Peyer's patch (tissue), 4 donors: Measurements from ENCODE around the gene ACADSB. TPM values are rescaled to one million over a fixed set of nuclear protein-coding genes. Genes with fewer than 3 reads are reported as not detected.
A peak's percentile ranks its signal among the peaks of the same experiment; 100 is the strongest.

ENCODE experiments used
- DNase-seq, 3 donors: peaks; one replicate each; pipeline ENCODE4 v3.0.0-alpha.2; 2017 to 2019
- H3K27ac ChIP-seq, 4 donors: fragments of 200-600 bp; sonication (generic); one replicate each; pipeline ENCODE4 v1.5.1; 2016 to 2019
- H3K27me3 ChIP-seq, 2 donors: fragments of 200-600 bp; sonication (generic); one replicate each; pipeline ENCODE4 v1.5.1; 2019
- H3K36me3 ChIP-seq, 3 donors: fragments of 200-600 bp; sonication (generic); one replicate each; pipeline ENCODE4 v1.5.1; 2016 to 2019
- H3K4me1 ChIP-seq, 4 donors: fragments of 200-600 bp; sonication (generic); one replicate each; pipeline ENCODE4 v1.5.1; 2016 to 2019
- H3K4me3 ChIP-seq, 4 donors: fragments of 200-600 bp; sonication (generic); 1 replicate in 3 of 4; 2 replicates in 1 of 4; pipeline ENCODE4 v1.5.1; 2016 to 2019; ENCODE audit warnings: mild to moderate bottlenecking in 1 of 4
- H3K9me3 ChIP-seq, 4 donors: fragments of 200-600 bp; sonication (generic); one replicate each; pipeline ENCODE4 v1.5.1; 2016 to 2019; ENCODE audit warnings: mild to moderate bottlenecking in 1 of 4
- CTCF ChIP-seq, 6 experiments: fragments of 450-650 bp in 4 of 6; fragments of 200-600 bp in 2 of 6; sonication (generic) in 1 of 6; IDR thresholded peaks; one replicate each; pipeline ENCODE4 v1.5.1; 2017 to 2019; ENCODE audit warnings: antibody characterized with exemption in 6 of 6, mild to moderate bottlenecking in 3 of 6, moderate library complexity in 1 of 6
- POLR2A ChIP-seq, 2 donors: fragments of 450-650 bp; IDR thresholded peaks; one replicate each; pipeline ENCODE4 v1.5.1; 2017; ENCODE audit warnings: antibody characterized with exemption in 2 of 2, mild to moderate bottlenecking in 2 of 2, moderate library complexity in 2 of 2
- total RNA-seq, 4 donors: library from RNA; depleted of rRNA; stranded (reverse); fragments of >200 nt; gene quantifications; one replicate each; pipeline ENCODE4 v1.1.0, GENCODE V29; 2016

Gene ACADSB
- 10 to 100 TPM in 2 of 4 donors, 1 to 10 TPM in 2; 9.1 to 14.2 (median 10.2) TPM for total RNA-seq

- Histone ChIP-seq H3K27me3 (no peaks in the 10 kb centered on the region), H3K4me1 (peaks cover 0 to 26% (median 3%) of the 10 kb centered on the region in 4 donors), H3K9me3 (no peaks in the 10 kb centered on the region), H3K36me3 (no peaks in the 10 kb centered on the region), H3K27ac (peak within 1 kb of the TSS; percentile 88 to 97 (median 92)), H3K4me3 (peak within 1 kb of the TSS; percentile 80 to 95 (median 88))
- peak; percentile 96 to 98 (median 97) for DNase-seq
- TF ChIP-seq CTCF (IDR thresholded peaks at IDR 0.05) (no peak), POLR2A (IDR thresholded peaks at IDR 0.05) (peak; percentile 58 to 87)
These were observed at the start of gene ACADSB, which contains the start of gene IKZF5 for GRCh38 chr10:123008355-123009104. TSS of gene ACADSB (plus strand) at chr10:123009006. CDS start at chr10:123009030, 24 bp downstream. TSS of gene IKZF5 (minus strand) at chr10:123008795. CDS start at chr10:122998625, 10,170 bp downstream.

- Histone ChIP-seq H3K27ac (no peak overlapping the region), H3K4me3 (no peak overlapping the region), H3K4me1 (no peaks in the 10 kb centered on the region), H3K36me3 (no peaks in the 10 kb centered on the region), H3K27me3 (no peaks in the 10 kb centered on the region), H3K9me3 (peaks cover 0 to 7% (median 0%) of the 10 kb centered on the region in 4 donors)
- DNase-seq = no peak
- TF ChIP-seq CTCF (IDR thresholded peaks at IDR 0.05) (no peak), POLR2A (IDR thresholded peaks at IDR 0.05) (no peak)
These were observed 46.4 kb upstream of the ACADSB start for GRCh38 chr10:122962405-122962804.

GRCh38 chr10:122966879-122967278 lies 41.9 kb upstream of the ACADSB start:
- H3K27me3 ChIP-seq = no peaks in the 10 kb centered on the region
- DNase-seq = no peak
- peaks cover 0 to 7% (median 0%) of the 10 kb centered on the region in 4 donors for H3K9me3 ChIP-seq
- H3K4me3 ChIP-seq = no peak overlapping the region
- no peak overlapping the region for H3K27ac ChIP-seq
- H3K4me1 ChIP-seq = no peaks in the 10 kb centered on the region
- no peak for TF ChIP-seq POLR2A (IDR thresholded peaks at IDR 0.05)
- TF ChIP-seq CTCF (IDR thresholded peaks at IDR 0.05) = no peak
- H3K36me3 ChIP-seq = no peaks in the 10 kb centered on the region

GRCh38 chr10:122968698-122969097 lies 40.1 kb upstream of the ACADSB start:
- Histone ChIP-seq H3K9me3 (peaks cover 0 to 7% (median 0%) of the 10 kb centered on the region in 4 donors), H3K36me3 (no peaks in the 10 kb centered on the region), H3K4me3 (no peak overlapping the region), H3K27ac (no peak overlapping the region), H3K4me1 (no peaks in the 10 kb centered on the region), H3K27me3 (no peaks in the 10 kb centered on the region)
- no peak for TF ChIP-seq CTCF (IDR thresholded peaks at IDR 0.05)
- TF ChIP-seq POLR2A (IDR thresholded peaks at IDR 0.05) = no peak
- no peak for DNase-seq

GRCh38 chr10:122974023-122974422 lies 34.8 kb upstream of the ACADSB start:
- Histone ChIP-seq H3K27ac (no peak overlapping the region), H3K4me3 (no peak overlapping the region), H3K4me1 (no peaks in the 10 kb centered on the region), H3K36me3 (no peaks in the 10 kb centered on the region), H3K9me3 (no peaks in the 10 kb centered on the region), H3K27me3 (no peaks in the 10 kb centered on the region)
- no peak for DNase-seq
- TF ChIP-seq POLR2A (IDR thresholded peaks at IDR 0.05) = no peak

GRCh38 chr10:122974543-122975064 lies 34.2 kb upstream of the ACADSB start:
- peaks cover 0 to 2% (median 0%) of the 10 kb centered on the region in 4 donors for H3K4me1 ChIP-seq
- no peaks in the 10 kb centered on the region for H3K9me3 ChIP-seq
- no peaks in the 10 kb centered on the region for H3K36me3 ChIP-seq
- no peaks in the 10 kb centered on the region for H3K27me3 ChIP-seq
- no peak overlapping the region for H3K27ac ChIP-seq
- no peak for DNase-seq
- TF ChIP-seq CTCF (IDR thresholded peaks at IDR 0.05) = no peak
- TF ChIP-seq POLR2A (IDR thresholded peaks at IDR 0.05) = no peak
- no peak overlapping the region for H3K4me3 ChIP-seq
